ENCODE measurements around the gene REST. TPM values are rescaled to one million over a fixed set of nuclear protein-coding genes. Genes with fewer than 3 reads are reported as not detected.

The REST gene
- polyA plus RNA-seq, 1 donor (not counting 4 experiments of a cell fraction or from before 2014, with no cell fraction given), result 22.6 TPM

DNA sequence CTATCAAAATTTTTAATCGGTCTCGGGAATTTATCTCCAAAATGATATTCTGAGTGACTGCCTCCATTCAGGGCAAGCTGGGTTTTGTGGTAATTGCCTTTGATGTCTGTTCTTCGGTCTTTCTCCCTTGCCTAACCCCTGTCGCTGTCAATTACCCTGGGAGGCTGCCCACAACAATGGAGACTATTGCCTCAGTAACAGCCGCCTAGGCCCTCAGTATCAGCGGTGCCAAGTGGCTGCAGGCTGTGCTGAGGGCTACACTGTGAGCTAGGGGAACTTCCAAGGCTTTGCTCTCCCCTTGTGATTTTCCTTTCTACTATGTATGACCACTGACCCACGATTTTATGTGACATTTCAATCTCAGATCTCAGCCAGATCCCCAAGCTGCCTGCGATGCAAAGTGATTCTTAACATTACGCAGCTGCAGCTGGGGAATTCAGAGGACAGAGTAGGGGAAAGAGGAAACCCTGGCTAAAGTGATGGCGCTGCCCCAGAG lies 36.3 kb upstream of the REST start:
- H3K79me2 ChIP-seq (ENCODE audit: control insufficient read depth, insufficient read depth, low read length), result no peaks in the 10 kb centered on the region
- dilution Hi-C loops (cut with MboI; ENCODE audit: extremely low pct_ligation_motif_present, low sequenced_read_pairs), result no loop called here
- no peaks in the 10 kb centered on the region for H3K9me1 ChIP-seq (ENCODE audit: control insufficient read depth, extremely low read depth, insufficient read depth, low read length)
- no peaks in the 10 kb centered on the region for H3K27me3 ChIP-seq (ENCODE audit: control insufficient read depth, extremely low read depth, insufficient read depth, low read length)
- no peaks in the 10 kb centered on the region for H3K36me3 ChIP-seq (ENCODE audit: control insufficient read depth in 2 of 2, extremely low read depth in 1 of 2, insufficient read depth in 2 of 2, low read length in 2 of 2)
- H3K27ac ChIP-seq (ENCODE audit: control insufficient read depth, insufficient read depth, low read length), result no peak overlapping the region
- H3K4me1 ChIP-seq (ENCODE audit: control insufficient read depth, extremely low read depth, insufficient read depth, low read length), result no peaks in the 10 kb centered on the region
- H3K9ac ChIP-seq (ENCODE audit: control insufficient read depth, extremely low read depth, insufficient read depth, low read length), result no peak overlapping the region
- H2AFZ ChIP-seq (ENCODE audit: control insufficient read depth, low read length), result no peak overlapping the region
- DNase-seq (ENCODE audit: low read depth, low spot score), result no peak
- H3K4me3 ChIP-seq (ENCODE audit: control insufficient read depth in 2 of 3, extremely low read depth in 1 of 3, insufficient read depth in 2 of 3, low read depth in 1 of 3, low read length in 3 of 3), result no peak overlapping the region
- FAIRE-seq, result no peak
- TF ChIP-seq, protein P1, sequence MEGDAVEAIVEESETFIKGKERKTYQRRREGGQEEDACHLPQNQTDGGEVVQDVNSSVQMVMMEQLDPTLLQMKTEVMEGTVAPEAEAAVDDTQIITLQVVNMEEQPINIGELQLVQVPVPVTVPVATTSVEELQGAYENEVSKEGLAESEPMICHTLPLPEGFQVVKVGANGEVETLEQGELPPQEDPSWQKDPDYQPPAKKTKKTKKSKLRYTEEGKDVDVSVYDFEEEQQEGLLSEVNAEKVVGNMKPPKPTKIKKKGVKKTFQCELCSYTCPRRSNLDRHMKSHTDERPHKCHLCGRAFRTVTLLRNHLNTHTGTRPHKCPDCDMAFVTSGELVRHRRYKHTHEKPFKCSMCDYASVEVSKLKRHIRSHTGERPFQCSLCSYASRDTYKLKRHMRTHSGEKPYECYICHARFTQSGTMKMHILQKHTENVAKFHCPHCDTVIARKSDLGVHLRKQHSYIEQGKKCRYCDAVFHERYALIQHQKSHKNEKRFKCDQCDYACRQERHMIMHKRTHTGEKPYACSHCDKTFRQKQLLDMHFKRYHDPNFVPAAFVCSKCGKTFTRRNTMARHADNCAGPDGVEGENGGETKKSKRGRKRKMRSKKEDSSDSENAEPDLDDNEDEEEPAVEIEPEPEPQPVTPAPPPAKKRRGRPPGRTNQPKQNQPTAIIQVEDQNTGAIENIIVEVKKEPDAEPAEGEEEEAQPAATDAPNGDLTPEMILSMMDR (optimal IDR thresholded peaks at IDR 0.05 in 1 of 3, IDR thresholded peaks at IDR 0.05 in 1 of 3, conservative IDR thresholded peaks at IDR 0.05 in 1 of 3; ENCODE audit: extremely low read depth in 1 of 3, insufficient read depth in 2 of 3, low read length in 3 of 3), result no peak
- TF ChIP-seq EZH2 (IDR thresholded peaks at IDR 0.05; ENCODE audit: low read length), result no peak
- H3K9me3 ChIP-seq (ENCODE audit: control insufficient read depth, low read depth, low read length), result no peaks in the 10 kb centered on the region
- no peaks in the 10 kb centered on the region for H4K20me1 ChIP-seq (ENCODE audit: control insufficient read depth, extremely low read depth, insufficient read depth, low read length)
- no peak overlapping the region for H3K4me2 ChIP-seq (ENCODE audit: control insufficient read depth, extremely low read depth, insufficient read depth, low read depth, low read length)

DNA sequence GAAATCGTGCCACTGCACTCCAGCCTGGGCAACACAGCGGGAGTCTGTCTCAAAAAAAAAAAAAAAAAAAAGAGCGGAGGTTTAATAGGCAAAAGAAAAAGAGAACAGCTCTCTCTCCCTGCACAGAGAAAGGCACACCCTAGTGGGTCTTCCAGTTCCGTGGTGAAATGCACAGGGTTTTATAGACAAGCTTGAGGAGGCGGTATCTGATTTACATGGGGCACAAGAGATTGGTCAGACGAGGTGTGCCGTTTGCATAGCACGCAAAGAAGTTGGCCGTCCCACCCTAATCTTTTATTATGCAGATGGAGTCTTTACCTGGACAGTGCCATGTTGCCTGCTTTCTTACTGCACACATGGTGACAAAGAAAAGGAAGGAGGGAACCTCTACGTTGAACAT lies 33.5 kb upstream of the REST start:
- Histone ChIP-seq H3K9me1 (ENCODE audit: control insufficient read depth, extremely low read depth, insufficient read depth, low read length) (no peaks in the 10 kb centered on the region), H3K9ac (ENCODE audit: control insufficient read depth, extremely low read depth, insufficient read depth, low read length) (no peak overlapping the region), H3K4me3 (ENCODE audit: control insufficient read depth in 2 of 3, extremely low read depth in 1 of 3, insufficient read depth in 2 of 3, low read depth in 1 of 3, low read length in 3 of 3) (no peak overlapping the region), H4K20me1 (ENCODE audit: control insufficient read depth, extremely low read depth, insufficient read depth, low read length) (no peaks in the 10 kb centered on the region), H3K4me1 (ENCODE audit: control insufficient read depth, extremely low read depth, insufficient read depth, low read length) (no peaks in the 10 kb centered on the region), H3K9me3 (ENCODE audit: control insufficient read depth, low read depth, low read length) (no peaks in the 10 kb centered on the region), H3K4me2 (ENCODE audit: control insufficient read depth, extremely low read depth, insufficient read depth, low read depth, low read length) (no peak overlapping the region), H2AFZ (ENCODE audit: control insufficient read depth, low read length) (peak overlapping the region; percentile 4), H3K27me3 (ENCODE audit: control insufficient read depth, extremely low read depth, insufficient read depth, low read length) (no peaks in the 10 kb centered on the region), H3K36me3 (ENCODE audit: control insufficient read depth in 2 of 2, extremely low read depth in 1 of 2, insufficient read depth in 2 of 2, low read length in 2 of 2) (no peaks in the 10 kb centered on the region), H3K27ac (ENCODE audit: control insufficient read depth, insufficient read depth, low read length) (no peak overlapping the region), H3K79me2 (ENCODE audit: control insufficient read depth, insufficient read depth, low read length) (no peaks in the 10 kb centered on the region)
- DNase-seq (ENCODE audit: low read depth, low spot score) (no peak), FAIRE-seq (peak; percentile 23)
- no peak for TF ChIP-seq EZH2 (IDR thresholded peaks at IDR 0.05; ENCODE audit: low read length)
- TF ChIP-seq, protein P1 (optimal IDR thresholded peaks at IDR 0.05 in 1 of 3, IDR thresholded peaks at IDR 0.05 in 1 of 3, conservative IDR thresholded peaks at IDR 0.05 in 1 of 3; ENCODE audit: extremely low read depth in 1 of 3, insufficient read depth in 2 of 3, low read length in 3 of 3), result no peak
- dilution Hi-C loops (cut with MboI; ENCODE audit: extremely low pct_ligation_motif_present, low sequenced_read_pairs), result no loop called here

All from keratinocyte (primary cell).